Nephron (organoid): ENCODE measurements around the gene WNT5B.
"Not testable (repeated sequence)": the region's sequence is repeated elsewhere in the genome, so short reads cannot be mapped to it uniquely, and the experiment has no call there.

Source experiments
- H3K27ac Mint-ChIP-seq, 3 experiments: 2 replicates each; pipeline ENCODE4 v1.8.0; 2020; ENCODE audit warnings: mixed read lengths in 3 of 3, mild to moderate bottlenecking in 2 of 3, moderate library complexity in 1 of 3
- H3K27me3 Mint-ChIP-seq: 2 replicates; pipeline ENCODE4 v1.8.0; 2021; ENCODE audit warnings: low read depth, mild to moderate bottlenecking, moderate library complexity, mixed read lengths
- H3K36me3 Mint-ChIP-seq: 2 replicates; pipeline ENCODE4 v1.8.0; 2020; ENCODE audit warnings: low read depth, mixed read lengths
- H3K4me1 Mint-ChIP-seq: 2 replicates; pipeline ENCODE4 v1.8.0; 2020; ENCODE audit warnings: mixed read lengths
- H3K4me3 Mint-ChIP-seq, 3 experiments: 2 replicates each; pipeline ENCODE4 v1.8.0; 2020; ENCODE audit warnings: mild to moderate bottlenecking in 3 of 3, mixed read lengths in 3 of 3, moderate library complexity in 2 of 3
- H3K9me3 Mint-ChIP-seq: 2 replicates; pipeline ENCODE4 v1.8.0; 2020; ENCODE audit warnings: mixed read lengths
- TF ChIP-seq, protein P1 (sequence below), 3 experiments: fragments of 200-600 bp; sonication (generic); IDR thresholded peaks; one replicate each; pipeline ENCODE4 v1.5.0; 2021; ENCODE audit warnings: antibody characterized with exemption in 3 of 3; ENCODE audit not compliant: unreplicated experiment in 3 of 3

Gene WNT5B

DNA sequence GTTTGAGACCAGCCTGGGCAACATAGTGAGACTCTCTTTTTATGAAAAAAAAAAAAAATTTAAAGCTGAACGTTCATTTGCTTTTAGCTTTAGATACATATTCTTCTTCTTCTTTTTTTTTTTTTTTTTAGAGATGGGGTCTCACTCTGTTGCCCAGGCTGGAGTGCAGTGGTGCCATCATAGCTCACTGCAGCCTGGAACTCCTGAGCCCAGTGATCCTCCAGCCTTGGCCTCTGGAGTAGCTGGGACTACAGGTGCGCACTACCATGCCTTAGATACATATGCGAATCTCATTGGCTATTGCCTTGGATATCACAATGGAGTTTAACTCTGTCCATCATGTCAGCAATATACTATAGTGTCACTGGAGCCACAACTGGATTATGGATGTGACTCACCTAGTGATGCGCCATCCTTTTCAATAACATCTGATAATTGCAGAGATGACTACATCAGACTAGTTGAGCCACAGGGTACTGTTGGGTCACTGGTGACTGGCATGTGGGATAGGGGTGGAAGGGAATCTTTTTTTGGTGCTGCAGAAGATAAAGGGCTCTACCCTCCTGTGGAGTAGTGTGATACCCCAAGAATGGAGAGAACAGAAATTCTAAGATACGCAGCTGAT, 59.2 kb downstream of the WNT5B start:
- TF ChIP-seq, protein P1, sequence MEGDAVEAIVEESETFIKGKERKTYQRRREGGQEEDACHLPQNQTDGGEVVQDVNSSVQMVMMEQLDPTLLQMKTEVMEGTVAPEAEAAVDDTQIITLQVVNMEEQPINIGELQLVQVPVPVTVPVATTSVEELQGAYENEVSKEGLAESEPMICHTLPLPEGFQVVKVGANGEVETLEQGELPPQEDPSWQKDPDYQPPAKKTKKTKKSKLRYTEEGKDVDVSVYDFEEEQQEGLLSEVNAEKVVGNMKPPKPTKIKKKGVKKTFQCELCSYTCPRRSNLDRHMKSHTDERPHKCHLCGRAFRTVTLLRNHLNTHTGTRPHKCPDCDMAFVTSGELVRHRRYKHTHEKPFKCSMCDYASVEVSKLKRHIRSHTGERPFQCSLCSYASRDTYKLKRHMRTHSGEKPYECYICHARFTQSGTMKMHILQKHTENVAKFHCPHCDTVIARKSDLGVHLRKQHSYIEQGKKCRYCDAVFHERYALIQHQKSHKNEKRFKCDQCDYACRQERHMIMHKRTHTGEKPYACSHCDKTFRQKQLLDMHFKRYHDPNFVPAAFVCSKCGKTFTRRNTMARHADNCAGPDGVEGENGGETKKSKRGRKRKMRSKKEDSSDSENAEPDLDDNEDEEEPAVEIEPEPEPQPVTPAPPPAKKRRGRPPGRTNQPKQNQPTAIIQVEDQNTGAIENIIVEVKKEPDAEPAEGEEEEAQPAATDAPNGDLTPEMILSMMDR (IDR thresholded peaks at IDR 0.05; ENCODE audit: unreplicated experiment in 3 of 3): no peak
- H3K36me3 Mint-ChIP-seq: no peaks in the 10 kb centered on the region
- no peaks in the 10 kb centered on the region for H3K9me3 Mint-ChIP-seq
- peaks cover 18% of the 10 kb centered on the region for H3K4me1 Mint-ChIP-seq
- H3K27ac Mint-ChIP-seq: peak overlapping the region in 1 of 3 experiments; percentile 53
- H3K27me3 Mint-ChIP-seq: no peaks in the 10 kb centered on the region
- peak overlapping the region; percentile 58 to 77 (median 69) for H3K4me3 Mint-ChIP-seq

DNA sequence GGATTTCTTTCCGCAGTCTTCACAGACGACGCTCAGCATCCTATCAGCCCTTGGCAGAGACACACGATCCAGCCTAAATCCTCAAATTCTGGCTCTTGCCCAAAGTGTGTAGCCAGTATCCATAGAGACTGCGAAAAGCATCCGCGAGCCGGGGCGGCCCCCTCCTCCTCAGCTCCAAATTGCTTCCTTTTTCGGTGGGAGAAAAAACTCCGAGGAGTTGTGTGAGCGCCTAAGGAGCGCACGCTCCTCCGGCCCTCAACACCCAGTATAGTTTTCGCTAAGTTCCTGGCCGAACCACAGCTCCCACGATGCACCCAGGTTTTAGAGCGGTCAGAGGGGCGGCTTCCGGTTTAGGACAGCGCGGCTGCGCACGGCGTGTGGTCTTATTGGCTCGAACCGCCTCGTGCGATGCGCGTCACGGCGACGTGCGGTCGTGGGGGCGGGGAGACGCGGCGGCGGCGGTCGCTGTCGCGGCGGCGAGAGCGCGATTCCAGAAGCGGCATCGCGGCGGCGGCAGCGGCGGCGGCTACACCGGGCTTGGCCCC, 61.6 kb downstream of the WNT5B start, which contains the start of gene ADIPOR2:
Gene ADIPOR2 (plus strand): TSS at position 493 of the 545 bp plus-strand sequence. CDS start 63,274 bp downstream, outside the sequence.
- H3K9me3 Mint-ChIP-seq: no peaks in the 10 kb centered on the region
- TF ChIP-seq, protein P1 (IDR thresholded peaks at IDR 0.05; ENCODE audit: unreplicated experiment in 3 of 3): no peak
- H3K4me3 Mint-ChIP-seq: peak within 1 kb of the TSS; percentile 93 to 96 (median 93)
- H3K4me1 Mint-ChIP-seq: peaks cover 18% of the 10 kb centered on the region
- no peaks in the 10 kb centered on the region for H3K36me3 Mint-ChIP-seq
- H3K27me3 Mint-ChIP-seq: no peaks in the 10 kb centered on the region
- peak within 1 kb of the TSS; percentile 91 to 99 (median 98) for H3K27ac Mint-ChIP-seq

DNA sequence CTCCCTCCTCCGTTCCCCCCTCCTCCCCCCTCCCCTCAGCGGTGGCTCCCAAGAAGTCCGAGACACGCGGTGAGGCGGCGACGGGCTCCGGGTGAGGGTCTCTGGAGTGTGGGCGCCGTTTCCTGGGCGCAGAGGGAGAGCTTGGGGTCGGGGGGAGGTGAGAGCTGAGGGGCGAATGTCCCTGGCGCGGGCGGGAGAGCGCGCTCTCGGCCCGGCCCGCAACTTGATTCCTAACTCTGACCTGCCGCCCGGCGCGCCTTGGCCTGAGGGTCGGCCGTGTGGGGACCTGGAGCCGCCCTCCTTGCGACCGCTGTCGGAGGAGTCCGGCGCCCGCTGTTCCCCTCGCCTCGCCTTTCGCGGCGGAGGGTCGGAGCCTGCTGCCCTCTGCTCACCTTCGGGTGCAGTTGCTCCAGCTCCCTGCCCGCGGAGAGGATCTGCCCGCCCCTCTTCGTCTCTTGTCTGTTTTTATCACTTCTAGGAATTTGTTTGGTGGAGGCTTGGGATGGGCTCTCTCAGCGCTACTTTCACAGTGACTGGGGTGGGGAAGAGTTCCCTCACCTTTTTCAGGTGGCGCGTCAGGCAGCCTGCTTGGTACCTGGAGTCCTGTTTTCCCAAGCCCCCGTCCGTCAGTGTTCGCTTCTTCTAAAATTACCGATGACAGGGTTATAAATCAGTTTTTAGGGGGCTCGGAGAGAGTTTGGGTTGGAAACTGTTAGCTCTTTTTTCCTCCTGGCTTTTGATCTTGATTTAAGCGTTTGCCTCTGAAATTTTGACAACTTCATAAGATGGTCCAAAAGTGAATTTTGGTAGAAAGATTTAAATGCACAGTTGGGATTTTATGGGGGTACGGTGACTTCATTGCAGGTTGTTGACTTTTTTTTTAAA, 62.3 kb downstream of the WNT5B start:
- H3K27ac Mint-ChIP-seq: peak overlapping the region; percentile 62 to 99 (median 98)
- H3K4me3 Mint-ChIP-seq: peak overlapping the region; percentile 93 to 96 (median 93)
- H3K4me1 Mint-ChIP-seq: peaks cover 23% of the 10 kb centered on the region
- no peaks in the 10 kb centered on the region for H3K9me3 Mint-ChIP-seq
- no peaks in the 10 kb centered on the region for H3K36me3 Mint-ChIP-seq
- H3K27me3 Mint-ChIP-seq: no peaks in the 10 kb centered on the region
- TF ChIP-seq, protein P1 (IDR thresholded peaks at IDR 0.05; ENCODE audit: unreplicated experiment in 3 of 3): no peak

DNA sequence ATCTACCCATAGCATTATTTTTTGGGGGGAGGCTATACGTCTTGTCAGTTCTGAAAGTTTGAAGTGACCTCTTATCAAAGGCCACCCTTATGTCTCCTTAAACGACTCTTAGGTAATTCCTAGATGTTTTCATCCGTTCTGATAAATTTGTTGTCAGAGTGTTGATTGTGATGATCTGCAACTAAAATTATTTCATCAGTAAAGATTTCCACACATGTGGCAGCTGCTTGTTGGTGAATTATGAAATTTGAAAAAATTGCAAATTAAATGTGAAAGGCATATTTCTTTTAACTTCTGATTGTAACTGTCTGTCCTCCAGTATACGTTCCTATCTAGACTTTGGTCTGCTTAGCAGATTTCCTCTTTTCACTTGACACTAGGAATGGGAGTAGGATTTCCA, 63.2 kb downstream of the WNT5B start:
- Mint-ChIP-seq H3K36me3 (no peaks in the 10 kb centered on the region), H3K4me3 (peak overlapping the region; percentile 93 to 96 (median 93)), H3K4me1 (peaks cover 32% of the 10 kb centered on the region), H3K9me3 (no peaks in the 10 kb centered on the region), H3K27ac (peak overlapping the region; percentile 62 to 98 (median 90)), H3K27me3 (no peaks in the 10 kb centered on the region)
- TF ChIP-seq, protein P1 (IDR thresholded peaks at IDR 0.05; ENCODE audit: unreplicated experiment in 3 of 3): no peak

DNA sequence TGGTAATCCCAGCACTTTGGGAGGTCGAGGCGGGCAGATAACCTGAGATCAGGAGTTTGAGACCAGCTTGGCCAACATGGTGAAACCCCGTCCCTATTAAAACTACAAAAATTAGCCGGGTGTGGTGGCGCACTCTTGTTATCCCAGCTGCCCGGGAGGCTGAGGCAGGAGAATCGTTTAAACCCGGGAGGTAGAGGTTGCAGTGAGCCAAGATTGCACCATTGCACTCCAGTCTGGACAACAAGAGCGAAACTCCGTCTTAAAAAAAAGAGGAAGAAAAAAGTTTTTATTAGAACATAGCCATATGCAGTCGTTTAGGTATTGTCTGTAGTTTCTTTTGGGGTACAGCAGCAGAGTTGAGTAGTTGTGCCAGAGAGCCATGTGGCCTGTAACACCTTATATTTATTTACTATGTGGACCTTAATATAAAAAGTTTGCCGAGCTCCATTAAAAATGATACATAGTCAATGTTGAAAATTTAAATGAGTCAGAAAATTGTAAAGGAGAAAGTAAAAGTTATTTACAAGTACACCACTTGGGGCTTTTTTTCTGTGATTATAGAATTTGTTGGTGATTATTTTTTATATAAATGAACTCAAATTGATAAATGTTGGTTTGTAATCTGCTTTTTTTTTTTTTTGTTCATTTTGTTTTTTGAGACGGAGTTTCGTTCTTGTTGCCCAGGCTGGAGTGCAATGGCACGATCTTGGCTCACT, 64.0 kb downstream of the WNT5B start:
- no peaks in the 10 kb centered on the region for H3K9me3 Mint-ChIP-seq
- no peaks in the 10 kb centered on the region for H3K27me3 Mint-ChIP-seq
- TF ChIP-seq, protein P1 (IDR thresholded peaks at IDR 0.05; ENCODE audit: unreplicated experiment in 3 of 3): no peak
- no peaks in the 10 kb centered on the region for H3K36me3 Mint-ChIP-seq
- H3K4me3 Mint-ChIP-seq: peak overlapping the region; percentile 50 to 66 (median 63)
- H3K4me1 Mint-ChIP-seq: peaks cover 37% of the 10 kb centered on the region
- no peak overlapping the region for H3K27ac Mint-ChIP-seq

DNA sequence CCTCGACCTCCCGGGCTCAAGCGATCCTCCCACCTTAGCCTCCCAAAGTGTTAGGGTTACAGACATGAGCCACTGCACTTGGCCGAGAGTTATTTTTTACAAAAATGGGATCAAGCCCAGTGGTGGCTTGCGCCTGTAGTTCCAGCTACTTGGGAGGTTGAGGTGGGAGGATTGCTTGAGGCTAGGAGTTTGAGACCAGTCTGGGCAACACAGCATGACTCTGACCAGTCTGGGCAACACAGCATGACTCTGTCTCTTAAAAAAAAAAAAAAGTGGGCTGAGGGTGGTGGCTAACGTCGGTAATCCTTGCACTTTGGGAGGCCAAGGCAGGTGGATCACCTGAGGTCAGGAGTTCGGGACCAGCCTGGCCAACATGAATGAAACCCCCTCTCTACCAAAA, 66.1 kb downstream of the WNT5B start:
- not testable (repeated sequence) for H3K27me3 Mint-ChIP-seq

More for the DNA sequence above, 66.1 kb downstream of the WNT5B start:
- H3K4me1 Mint-ChIP-seq: peaks cover 41% of the 10 kb centered on the region
- H3K4me3 Mint-ChIP-seq, H3K27ac Mint-ChIP-seq, H3K9me3 Mint-ChIP-seq: not testable (repeated sequence)
- H3K36me3 Mint-ChIP-seq: peaks cover 11% of the 10 kb centered on the region
